Fibroblast of gingiva (primary cell): Measurements from ENCODE around the gene HES3.

Source experiments
- DNase-seq: peaks from one replicate; pipeline ENCODE4 v3.0.0-alpha.2; 2011; ENCODE audit warnings: low read depth

HES3 gene

GRCh38 chr1:6243993-6244392 lies at the start of gene HES3:
HES3 (plus strand) TSS chr1:6244179; CDS start chr1:6244366, 187 bp downstream.
- DNase-seq = no peak

GRCh38 chr1:6197746-6198427 lies 46.1 kb upstream of the HES3 start:
- DNase-seq = no peak

GRCh38 chr1:6198646-6199297 lies 45.2 kb upstream of the HES3 start:
- no peak for DNase-seq

- peak; percentile 99 for DNase-seq
Observed at GRCh38 chr1:6199298-6200187, 44.4 kb upstream of the HES3 start, which contains the start of gene RPL22. RPL22 (minus strand) TSS chr1:6199595; CDS start chr1:6199573, 22 bp downstream.

GRCh38 chr1:6200188-6200809 lies 43.7 kb upstream of the HES3 start:
- DNase-seq = no peak

GRCh38 chr1:6202256-6202655 lies 41.7 kb upstream of the HES3 start:
- no peak for DNase-seq

- DNase-seq = no peak
Observed at GRCh38 chr1:6205849-6206519, 38.0 kb upstream of the HES3 start, which contains the start of gene RNF207. RNF207 (plus strand) TSS chr1:6206119; CDS start chr1:6206536, 417 bp downstream.

GRCh38 chr1:6206520-6206855 lies 37.5 kb upstream of the HES3 start:
- no peak for DNase-seq

GRCh38 chr1:6207075-6207885 lies 36.7 kb upstream of the HES3 start:
- no peak for DNase-seq

GRCh38 chr1:6207921-6208320 lies 36.1 kb upstream of the HES3 start:
- DNase-seq = no peak

- DNase-seq = peak; percentile 52
Observed at GRCh38 chr1:6208723-6209660, 35.0 kb upstream of the HES3 start.

GRCh38 chr1:6209661-6210580 lies 34.1 kb upstream of the HES3 start:
- no peak for DNase-seq

GRCh38 chr1:6210591-6211355 lies 33.2 kb upstream of the HES3 start:
- no peak for DNase-seq

GRCh38 chr1:6211731-6212130 lies 32.2 kb upstream of the HES3 start:
- DNase-seq = no peak

GRCh38 chr1:6212193-6212959 lies 31.6 kb upstream of the HES3 start:
- no peak for DNase-seq

- DNase-seq = no peak
Observed at GRCh38 chr1:6218375-6219164, 25.4 kb upstream of the HES3 start.
